Activated CD4-positive, alpha-beta T cell treated with anti-CD3 and anti-CD28 coated beads for 48 hours (primary cell): ENCODE results near the gene TAOK1.

Experiments
- DNase-seq: peaks from one replicate; pipeline ENCODE4 v3.0.0-alpha.2; 2020

The TAOK1 gene

DNA sequence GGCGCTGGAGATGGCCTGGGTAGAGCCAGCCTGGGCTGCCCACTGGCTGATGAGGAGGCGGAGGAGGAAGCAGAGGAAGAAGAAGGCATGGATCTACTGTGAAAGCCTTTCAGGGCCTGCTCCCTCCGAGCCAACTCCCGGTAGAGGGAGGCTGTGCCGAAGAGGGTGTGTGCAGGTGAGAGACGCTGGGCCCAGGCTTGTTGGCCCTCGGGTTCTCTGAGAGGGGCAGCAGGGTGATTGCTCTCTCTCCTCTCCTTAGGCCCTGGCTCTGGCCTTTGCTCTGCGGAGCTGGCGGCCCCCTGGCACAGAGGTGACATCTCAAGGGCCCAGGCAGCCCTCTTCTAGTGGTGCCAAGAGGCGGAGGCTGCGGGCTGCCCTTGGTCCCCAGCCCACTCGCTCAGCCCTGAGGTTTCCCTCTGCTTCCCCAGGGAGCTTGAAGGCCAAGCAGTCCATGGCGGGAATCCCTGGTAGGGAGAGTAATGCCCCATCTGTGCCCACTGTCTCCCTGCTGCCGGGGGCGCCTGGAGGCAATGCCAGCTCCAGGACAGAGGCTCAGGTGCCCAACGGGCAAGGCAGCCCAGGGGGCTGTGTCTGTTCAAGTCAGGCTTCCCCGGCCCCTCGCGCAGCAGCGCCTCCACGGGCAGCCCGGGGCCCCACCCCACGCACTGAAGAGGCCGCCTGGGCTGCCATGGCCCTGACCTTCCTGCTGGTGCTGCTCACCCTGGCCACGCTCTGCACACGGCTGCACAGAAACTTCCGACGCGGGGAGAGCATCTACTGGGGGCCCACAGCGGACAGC lies 181.9 kb downstream of the TAOK1 start:
- DNase-seq = no peak

DNA sequence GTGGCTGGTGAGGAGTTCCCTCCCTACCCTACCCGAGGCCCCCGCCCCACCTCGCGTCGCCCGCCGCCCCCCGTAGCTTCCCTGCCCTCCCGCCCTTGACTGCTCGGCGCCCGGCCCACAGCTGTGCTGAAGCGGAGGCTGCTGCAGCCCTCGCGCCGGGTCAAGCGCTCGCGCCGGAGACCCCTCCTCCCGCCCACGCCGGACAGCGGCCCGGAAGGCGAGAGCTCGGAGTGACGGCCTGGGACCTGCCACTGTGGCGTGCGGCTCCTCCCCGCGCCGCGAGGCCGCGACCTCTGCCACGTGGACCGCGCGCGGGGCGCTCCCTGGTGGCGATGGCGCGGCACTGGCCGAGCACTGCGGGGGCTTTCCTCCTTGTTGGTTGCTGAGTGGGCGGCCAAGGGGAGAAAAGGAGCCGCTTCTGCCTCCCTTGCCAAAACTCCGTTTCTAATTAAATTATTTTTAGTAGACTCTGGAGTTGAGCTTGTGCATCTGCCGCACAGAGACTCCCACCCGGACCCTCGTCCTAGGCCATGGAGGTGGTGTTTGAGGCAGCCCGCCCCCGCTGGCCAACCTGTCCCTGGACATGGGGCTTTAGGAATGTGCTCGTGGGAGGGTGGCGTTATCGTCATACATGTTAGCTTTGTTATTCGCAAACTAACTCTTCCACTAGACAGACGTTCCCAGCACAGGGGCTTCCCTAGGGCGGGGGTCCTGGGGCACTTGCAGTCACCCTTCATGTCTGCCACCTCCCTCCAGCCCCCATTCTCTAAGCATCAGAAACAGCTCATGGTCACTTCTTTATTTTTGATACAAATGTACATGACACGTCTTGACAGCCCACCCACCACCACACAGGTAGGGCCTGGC lies 182.8 kb downstream of the TAOK1 start:
- peak; percentile 73 for DNase-seq

GRCh38 chr17:29573558-29573869 lies 183.4 kb downstream of the TAOK1 start:
- DNase-seq = peak; percentile 2

- DNase-seq = peak; percentile 2
Measured at GRCh38 chr17:29573871-29574731, 183.9 kb downstream of the TAOK1 start.

- DNase-seq = no peak
Measured at GRCh38 chr17:29574732-29575510, 184.8 kb downstream of the TAOK1 start.

- DNase-seq = no peak
Measured at GRCh38 chr17:29575511-29576213, 185.5 kb downstream of the TAOK1 start.

DNA sequence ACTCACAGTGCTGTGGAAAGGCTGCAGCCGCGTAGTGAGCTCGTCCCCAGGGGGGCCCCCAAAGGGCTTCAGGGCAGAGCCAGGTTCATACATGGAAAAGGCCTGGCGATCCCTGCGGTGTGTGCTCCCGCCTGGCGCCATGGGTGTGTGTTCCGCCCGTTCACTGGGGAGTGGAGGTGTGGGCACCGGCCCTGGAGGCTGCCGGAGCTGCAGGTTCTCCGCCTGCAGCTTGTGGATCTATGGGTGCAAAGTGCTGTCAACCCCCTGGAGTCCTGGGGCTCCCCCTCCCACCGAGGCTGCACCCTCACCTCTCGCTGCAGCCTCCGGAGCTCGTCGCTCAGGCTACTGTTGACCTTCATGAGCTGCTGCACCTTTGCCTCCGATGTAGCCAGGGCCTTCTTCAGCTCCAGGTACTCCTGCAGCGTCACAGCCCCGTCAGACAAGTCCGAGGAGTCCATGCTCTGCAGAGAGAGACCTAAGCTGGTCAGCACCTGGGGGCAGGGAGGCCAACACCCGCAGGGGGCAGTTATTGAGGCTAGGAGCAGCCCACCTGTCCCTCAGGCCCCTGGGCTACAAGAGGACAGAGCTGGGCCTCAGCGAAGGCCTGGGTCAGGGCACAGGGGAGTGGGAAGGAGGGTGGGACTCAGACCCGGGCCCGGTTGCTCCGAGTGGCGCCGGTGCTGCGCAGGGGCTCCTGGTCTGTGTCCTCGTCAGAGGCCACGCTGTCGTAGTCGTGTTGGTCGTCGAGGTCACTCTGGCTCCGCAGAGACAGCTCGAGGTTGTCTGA lies 186.2 kb downstream of the TAOK1 start:
- DNase-seq = no peak

DNA sequence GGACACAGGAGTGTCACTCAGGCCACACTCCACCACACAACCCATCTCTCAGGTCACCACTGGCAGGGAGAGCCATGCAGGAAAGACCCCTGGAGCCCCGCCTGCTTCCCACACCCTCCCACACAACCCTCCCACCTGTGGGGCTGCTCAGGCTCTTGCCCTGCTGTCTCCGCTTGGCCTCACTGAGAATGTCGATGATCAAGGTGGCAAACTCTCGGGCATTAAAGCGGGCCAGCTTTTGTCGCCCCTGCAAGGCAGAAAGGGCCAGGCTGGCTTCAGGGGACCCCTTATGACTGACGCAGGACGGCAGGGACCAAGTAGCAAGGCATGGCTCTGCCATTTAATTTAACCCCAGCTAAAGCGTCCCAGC lies 186.8 kb downstream of the TAOK1 start:
- DNase-seq = no peak

GRCh38 chr17:29577385-29578211 lies 187.4 kb downstream of the TAOK1 start:
- no peak for DNase-seq

DNA sequence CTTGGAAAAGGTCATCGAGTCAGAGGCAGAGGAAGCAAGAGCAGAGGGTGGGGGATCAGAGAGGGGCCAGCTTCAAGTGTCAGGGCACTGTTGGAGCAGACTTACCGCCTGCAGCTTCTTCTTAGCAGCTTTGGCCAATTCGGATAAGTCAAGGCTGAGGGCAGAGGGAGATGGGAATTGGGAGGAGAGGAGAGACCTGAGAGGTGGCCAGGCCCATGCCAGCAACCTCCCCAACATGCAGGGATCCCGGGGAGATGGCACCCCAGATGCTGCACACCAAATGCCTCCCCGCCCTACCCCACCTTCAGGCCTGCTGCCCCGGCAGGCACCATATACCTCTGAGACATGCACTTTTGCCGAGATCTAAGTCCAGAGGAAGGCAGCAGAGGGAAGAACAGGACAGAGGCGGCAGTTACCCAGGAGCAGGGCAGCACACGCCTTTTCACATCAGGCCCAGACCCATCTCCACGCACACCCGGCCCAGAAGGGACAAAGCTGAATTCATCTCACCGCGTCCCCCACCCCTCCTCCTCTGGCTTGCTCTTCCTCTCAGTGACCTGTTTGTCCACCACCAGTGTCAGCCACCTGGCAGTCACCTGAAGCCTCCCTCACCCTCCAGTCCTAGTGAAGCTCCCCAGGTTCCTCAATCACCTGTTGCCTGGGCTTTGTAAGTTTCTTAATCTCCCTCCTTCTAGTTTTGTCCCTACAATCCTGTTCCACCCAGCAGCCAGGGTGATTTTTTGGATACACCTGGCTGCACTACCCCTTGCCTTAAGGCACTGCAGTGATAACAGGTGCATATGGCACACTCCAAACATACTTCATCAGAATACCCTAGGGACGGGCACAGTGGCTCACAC lies 188.7 kb downstream of the TAOK1 start:
- no peak for DNase-seq

DNA sequence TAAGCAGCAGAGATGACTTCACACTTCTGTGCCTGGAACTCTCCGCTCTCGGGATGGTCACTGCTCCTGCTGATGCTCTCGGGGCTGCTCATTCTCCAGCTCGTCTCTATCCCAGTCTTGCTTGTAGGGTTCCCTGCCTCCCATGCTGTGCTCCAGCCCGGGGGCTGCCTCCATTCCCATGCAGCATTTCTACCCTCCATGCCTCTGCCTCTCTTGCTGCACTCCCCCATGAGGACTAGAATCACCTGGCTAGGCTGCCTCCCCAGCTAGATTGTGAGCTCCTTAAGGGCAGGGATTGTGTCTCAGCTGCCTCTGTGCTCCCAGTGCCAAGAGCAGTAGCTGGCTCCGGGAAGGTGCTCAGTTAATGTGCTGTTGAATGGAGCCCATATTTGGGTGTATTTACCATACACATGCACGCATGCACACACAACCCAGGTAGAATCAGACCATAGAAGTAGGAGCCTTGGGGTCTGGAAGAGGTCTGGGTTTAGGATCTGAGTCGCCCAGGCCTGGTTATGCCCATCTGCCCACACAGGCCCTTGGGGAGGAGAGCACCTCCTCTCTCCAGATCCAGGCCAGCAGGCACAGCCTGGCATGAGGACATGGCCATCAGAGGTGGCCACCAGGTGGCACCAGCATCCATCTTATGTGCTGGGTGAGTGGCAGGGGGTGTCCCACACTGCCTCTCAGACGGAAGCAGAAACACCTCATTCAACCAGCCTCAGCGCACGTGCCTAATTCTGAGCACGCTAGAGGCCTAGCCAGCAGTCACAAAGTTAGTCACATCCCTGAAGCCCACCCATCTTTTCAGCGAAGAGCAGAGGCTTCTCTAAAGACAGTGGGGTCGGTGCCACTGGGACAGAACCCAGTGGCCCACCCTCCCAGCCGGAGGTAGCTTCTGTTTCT lies 190.0 kb downstream of the TAOK1 start:
- DNase-seq = peak; percentile 93

GRCh38 chr17:29581583-29582253 lies 191.6 kb downstream of the TAOK1 start:
- no peak for DNase-seq

GRCh38 chr17:29582254-29582765 lies 192.1 kb downstream of the TAOK1 start:
- no peak for DNase-seq

- no peak for DNase-seq
Measured at GRCh38 chr17:29582772-29583171, 192.6 kb downstream of the TAOK1 start.

GRCh38 chr17:29583324-29584248 lies 193.4 kb downstream of the TAOK1 start:
- no peak for DNase-seq
